ENCODE results near the gene CLCN6.

GRCh38 chr1:11869104-11869503, 63.1 kb downstream of the CLCN6 start:
- TF ChIP-seq CHD1 (IDR thresholded peaks at IDR 0.05; ENCODE audit: low read depth, low read length) (no peak), CREB1 (IDR thresholded peaks at IDR 0.05; ENCODE audit: low read depth) (no peak), TARDBP (IDR thresholded peaks at IDR 0.05; ENCODE audit: borderline replicate concordance) (no peak), RFX5 (IDR thresholded peaks at IDR 0.05; ENCODE audit: low read depth, low read length) (no peak), POLR2A (IDR thresholded peaks at IDR 0.05; ENCODE audit: low read depth, low read length) (no peak), SP1 (IDR thresholded peaks at IDR 0.05; ENCODE audit: low read depth, low read length) (no peak)
